Subcutaneous adipose tissue (tissue), 4 donors: Measurements from ENCODE around the gene SELPLG. TPM values are rescaled to one million over a fixed set of nuclear protein-coding genes. Genes with fewer than 3 reads are reported as not detected.

Experiments used
- total RNA-seq, 4 donors: library from RNA; depleted of rRNA; stranded (reverse); fragments of >200 nt; gene quantifications; one replicate each; pipeline ENCODE4 v1.1.0, GENCODE V29; 2016
- TF ChIP-seq, protein P1 (sequence below): fragments of 450-650 bp; IDR thresholded peaks from one replicate; pipeline ENCODE4 v1.5.1; 2016; ENCODE audit warnings: low read depth, mild to moderate bottlenecking, control low read depth, antibody characterized with exemption, moderate library complexity

SELPLG gene
- total RNA-seq, 4 donors from 2014 or later = 4.3 to 28.0 (median 15.4) TPM

DNA sequence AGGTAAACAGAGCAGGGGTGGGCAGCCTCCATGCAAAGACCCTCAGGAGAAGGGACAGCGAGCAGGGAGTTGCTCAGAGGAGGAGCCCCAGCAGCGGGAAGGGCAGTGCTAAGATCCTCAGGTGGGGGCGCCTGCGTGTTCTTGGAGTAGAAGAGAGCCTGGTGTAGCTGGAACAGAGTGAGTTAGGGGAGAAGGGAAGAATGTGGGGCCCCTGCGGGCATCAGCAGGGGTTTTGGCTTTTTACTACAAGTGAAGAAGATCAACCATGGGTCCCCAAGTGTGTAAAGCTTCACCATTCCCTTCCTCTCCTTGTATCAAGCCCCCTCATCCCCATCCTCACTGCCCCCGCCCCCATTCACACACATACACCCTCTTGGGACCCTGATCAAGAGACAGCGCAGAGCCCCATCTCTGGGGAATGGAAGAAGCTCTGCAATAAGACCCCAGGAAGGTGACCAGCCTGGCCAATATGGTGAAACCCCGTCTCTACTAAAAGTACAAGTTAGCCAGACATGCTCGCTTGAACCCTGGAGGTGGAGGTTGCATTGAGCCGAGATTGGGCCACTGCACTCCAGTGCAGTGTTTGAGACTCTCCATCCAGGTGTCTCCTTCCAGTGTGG, 25.6 kb downstream of the SELPLG start:
- TF ChIP-seq, protein P1, sequence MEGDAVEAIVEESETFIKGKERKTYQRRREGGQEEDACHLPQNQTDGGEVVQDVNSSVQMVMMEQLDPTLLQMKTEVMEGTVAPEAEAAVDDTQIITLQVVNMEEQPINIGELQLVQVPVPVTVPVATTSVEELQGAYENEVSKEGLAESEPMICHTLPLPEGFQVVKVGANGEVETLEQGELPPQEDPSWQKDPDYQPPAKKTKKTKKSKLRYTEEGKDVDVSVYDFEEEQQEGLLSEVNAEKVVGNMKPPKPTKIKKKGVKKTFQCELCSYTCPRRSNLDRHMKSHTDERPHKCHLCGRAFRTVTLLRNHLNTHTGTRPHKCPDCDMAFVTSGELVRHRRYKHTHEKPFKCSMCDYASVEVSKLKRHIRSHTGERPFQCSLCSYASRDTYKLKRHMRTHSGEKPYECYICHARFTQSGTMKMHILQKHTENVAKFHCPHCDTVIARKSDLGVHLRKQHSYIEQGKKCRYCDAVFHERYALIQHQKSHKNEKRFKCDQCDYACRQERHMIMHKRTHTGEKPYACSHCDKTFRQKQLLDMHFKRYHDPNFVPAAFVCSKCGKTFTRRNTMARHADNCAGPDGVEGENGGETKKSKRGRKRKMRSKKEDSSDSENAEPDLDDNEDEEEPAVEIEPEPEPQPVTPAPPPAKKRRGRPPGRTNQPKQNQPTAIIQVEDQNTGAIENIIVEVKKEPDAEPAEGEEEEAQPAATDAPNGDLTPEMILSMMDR = no peak

DNA sequence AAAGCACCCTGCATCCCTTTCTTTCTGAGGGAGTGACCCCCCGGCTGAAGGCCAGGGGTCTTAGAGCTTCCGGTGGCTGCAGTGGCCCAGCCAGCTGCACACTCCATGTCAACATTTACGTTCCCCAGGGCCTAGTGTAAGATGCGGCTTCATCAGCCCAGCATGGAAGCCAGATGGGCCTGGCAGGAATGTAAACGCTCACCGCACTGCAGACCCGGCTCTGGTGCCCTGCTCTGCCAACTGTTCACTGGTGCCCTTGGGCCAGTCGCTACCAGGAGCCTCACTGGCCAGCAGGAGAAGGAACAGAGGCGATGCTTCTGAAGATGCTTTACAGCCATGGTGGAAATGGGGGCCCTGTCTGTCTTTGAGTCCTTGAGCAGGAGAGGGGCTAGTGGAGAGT, 27.2 kb downstream of the SELPLG start:
- TF ChIP-seq, protein P1 = no peak

DNA sequence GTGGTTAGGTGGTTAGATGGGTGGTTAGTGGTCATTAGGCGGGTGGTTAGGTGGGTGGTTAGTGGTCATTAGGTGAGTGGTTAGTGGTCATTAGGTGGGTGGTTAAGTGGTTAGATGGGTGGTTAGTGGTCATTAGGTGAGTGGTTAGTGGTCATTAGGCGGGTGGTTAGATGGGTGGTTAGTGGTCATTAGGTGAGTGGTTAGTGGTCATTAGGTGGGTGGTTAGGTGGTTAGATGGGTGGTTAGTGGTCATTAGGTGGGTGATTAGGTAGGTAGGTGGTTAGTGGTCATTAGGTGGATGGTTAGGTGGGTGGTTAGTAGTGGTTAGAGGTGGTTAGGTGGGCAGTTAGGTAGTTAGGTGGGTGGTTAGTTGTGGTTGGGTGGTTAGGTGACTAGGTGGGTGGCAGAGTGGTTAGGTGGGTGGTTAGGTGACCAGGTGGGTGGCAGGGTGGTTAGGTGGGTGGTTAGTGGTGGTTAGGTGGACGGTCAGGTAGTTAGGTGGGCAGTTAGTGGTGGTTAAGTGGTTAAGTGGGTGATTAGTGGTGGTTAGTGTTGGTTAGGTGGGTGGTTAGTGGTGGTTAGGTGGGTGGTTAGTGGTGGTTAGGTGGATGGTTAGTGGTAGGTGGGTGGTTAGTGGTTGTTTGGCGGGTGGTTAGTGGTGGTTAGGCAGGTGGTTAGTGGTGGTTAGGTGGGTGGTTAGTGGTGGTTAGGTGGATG, 27.8 kb downstream of the SELPLG start:
- TF ChIP-seq, protein P1 = no peak

DNA sequence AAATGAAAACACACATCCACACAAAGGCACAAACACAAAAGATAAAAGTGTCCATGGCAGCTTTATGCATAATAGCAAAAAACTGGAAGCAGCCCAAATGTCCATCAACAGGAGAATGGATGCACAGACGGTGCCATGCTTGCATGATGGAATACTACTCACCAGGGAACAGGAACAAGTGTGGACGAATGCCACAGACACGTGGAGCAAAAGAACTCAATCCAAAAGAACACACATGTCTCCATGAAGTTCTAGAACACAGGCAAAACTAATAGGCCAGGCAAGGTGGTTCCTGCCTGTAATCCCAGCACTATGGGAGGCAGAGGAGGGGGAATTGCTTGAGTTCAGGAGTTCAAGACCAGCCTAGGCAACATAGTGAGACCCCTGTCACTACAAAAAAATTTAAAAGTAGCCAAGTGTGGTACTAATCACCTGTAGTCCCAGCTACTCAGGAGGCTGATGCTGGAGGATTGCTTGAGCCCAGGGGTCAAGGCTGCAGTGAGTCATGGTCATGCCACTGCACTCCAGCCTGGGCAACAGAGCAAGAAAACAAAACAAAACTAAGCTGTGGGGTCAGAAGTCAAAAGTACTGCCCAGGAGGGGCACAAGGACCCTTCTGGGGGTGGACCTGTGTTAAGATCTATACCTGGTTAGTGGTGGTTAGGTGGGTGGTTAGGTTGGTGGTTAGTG, 28.5 kb downstream of the SELPLG start:
- TF ChIP-seq, protein P1 = no peak

DNA sequence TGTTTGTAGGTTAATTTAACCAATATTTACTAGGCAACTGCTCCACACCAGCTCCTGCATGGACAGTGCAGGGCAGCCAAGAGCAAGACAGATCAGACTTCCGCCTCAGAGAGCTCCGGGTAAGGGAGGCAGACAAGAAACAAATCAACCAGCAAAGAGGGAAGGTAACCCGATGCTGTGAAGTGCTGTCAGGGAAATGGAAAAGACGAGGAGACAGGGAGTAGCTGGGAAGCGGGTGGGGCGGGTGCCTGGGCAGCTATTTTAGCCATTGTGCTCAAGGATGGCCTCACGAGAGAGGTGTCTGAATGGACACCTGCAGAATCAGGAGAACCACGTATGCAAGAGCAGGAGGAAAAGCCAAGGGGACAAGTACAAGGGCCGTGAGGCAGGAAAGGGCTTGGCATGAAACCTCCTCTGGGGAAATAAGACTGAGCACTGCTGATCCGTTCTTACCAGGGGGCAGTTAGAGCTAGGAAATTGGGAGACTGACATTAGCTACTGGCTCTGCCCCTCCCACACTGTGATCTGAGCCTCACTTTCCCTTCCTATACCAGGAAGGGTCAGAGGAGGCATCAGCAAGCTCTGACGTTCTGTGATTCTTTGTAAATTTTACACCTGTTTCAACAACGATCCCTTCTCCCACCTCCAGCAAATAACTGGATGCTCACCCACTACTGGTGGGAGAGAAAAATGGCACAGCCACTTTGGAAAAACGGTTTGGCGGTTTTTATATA, 29.3 kb downstream of the SELPLG start:
- TF ChIP-seq, protein P1 = no peak

DNA sequence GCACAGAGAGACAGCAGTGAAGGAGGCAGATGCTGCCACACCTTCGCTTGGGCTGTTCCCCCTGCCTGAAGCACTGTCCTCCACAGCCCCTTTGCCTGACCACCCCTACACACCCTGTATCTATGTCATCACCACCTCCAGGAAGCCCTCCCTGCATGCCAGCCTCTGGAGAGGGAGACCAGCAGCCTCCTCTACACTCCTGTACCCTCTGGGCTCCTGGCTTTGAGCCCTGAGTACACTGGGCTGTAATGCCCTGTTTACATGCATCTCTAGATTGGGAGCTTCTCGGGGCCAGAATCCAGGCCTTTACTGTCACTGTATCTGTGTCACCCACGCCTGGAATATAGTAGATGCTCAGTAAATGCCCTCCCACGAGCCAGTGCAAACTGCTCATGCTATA, 30.0 kb downstream of the SELPLG start:
- TF ChIP-seq, protein P1 = no peak
